ENCODE results near the gene NGRN.
"Not testable (repeated sequence)": the region's sequence is repeated elsewhere in the genome, so short reads cannot be mapped to it uniquely, and the experiment has no call there.

GRCh38 chr15:90305355-90305754, 39.9 kb downstream of the NGRN start:
- not testable (repeated sequence) for TF ChIP-seq CTCF, EP300, POLR2AphosphoS5, POLR2A (IDR thresholded peaks at IDR 0.05)
